ENCODE results near the gene PACRG. TPM values are rescaled to one million over a fixed set of nuclear protein-coding genes. Genes with fewer than 3 reads are reported as not detected.

Gene PACRG
- total and polyA plus RNA-seq, 4 donors, result 0.47 to 3.8 (median 2.4) TPM

GRCh38 chr6:163149279-163149848 lies 421.6 kb downstream of the PACRG start (continued):
- no peak for TF ChIP-seq RAD21 (IDR thresholded peaks at IDR 0.05)
- no peak for TF ChIP-seq JUND (IDR thresholded peaks at IDR 0.05)
- no peak for TF ChIP-seq HNF4G (IDR thresholded peaks at IDR 0.05)
- no peak for TF ChIP-seq RXRA (IDR thresholded peaks at IDR 0.05)

GRCh38 chr6:163151212-163151611 lies 423.4 kb downstream of the PACRG start:
- TF ChIP-seq EGR1 (IDR thresholded peaks at IDR 0.05; ENCODE audit: low read depth in 2 of 2), result no peak
- TF ChIP-seq RXRA (IDR thresholded peaks at IDR 0.05), result no peak
- no peak for TF ChIP-seq FOXA1 (IDR thresholded peaks at IDR 0.05)
- no peak for TF ChIP-seq MAX (IDR thresholded peaks at IDR 0.05)
- TF ChIP-seq NR2F2 (IDR thresholded peaks at IDR 0.05), result no peak
- no peak for TF ChIP-seq ZBTB33 (IDR thresholded peaks at IDR 0.05)
- no peak for TF ChIP-seq ATF3 (IDR thresholded peaks at IDR 0.05)
- no peak for TF ChIP-seq CTCF (IDR thresholded peaks at IDR 0.05; ENCODE audit: low read depth, low read length, missing input control)
- TF ChIP-seq HNF4G (IDR thresholded peaks at IDR 0.05), result no peak
- no peak for TF ChIP-seq REST (IDR thresholded peaks at IDR 0.05)
- TF ChIP-seq JUND (IDR thresholded peaks at IDR 0.05), result no peak
- no peak for TF ChIP-seq RAD21 (IDR thresholded peaks at IDR 0.05)
- no peak for TF ChIP-seq YY1 (IDR thresholded peaks at IDR 0.05)
- no peak for TF ChIP-seq HNF4A (conservative IDR thresholded peaks at IDR 0.05)
- TF ChIP-seq GABPA (IDR thresholded peaks at IDR 0.05 in 1 of 2, conservative IDR thresholded peaks at IDR 0.05 in 1 of 2), result no peak
- TF ChIP-seq FOXA2 (IDR thresholded peaks at IDR 0.05), result no peak
- no peak for DNase-seq (ENCODE audit: low spot score)
- Histone ChIP-seq H3K36me3 (ENCODE audit: control insufficient read depth in 4 of 4, insufficient read depth in 3 of 4, low read depth in 1 of 4, low read length in 3 of 4) (no peaks in the 10 kb centered on the region), H3K4me3 (ENCODE audit: low read depth in 1 of 3, low read length in 3 of 3) (no peak overlapping the region), H3K9ac (ENCODE audit: low read depth in 1 of 2, low read length in 2 of 2) (no peak overlapping the region), H3K9me3 (ENCODE audit: control insufficient read depth in 4 of 4, low read length in 3 of 4) (no peaks in the 10 kb centered on the region), H3K4me1 (ENCODE audit: control insufficient read depth in 4 of 4, insufficient read depth in 4 of 4, low read length in 3 of 4) (no peaks in the 10 kb centered on the region), H3K27ac (ENCODE audit: low read depth in 1 of 2, low read length in 2 of 2) (no peak overlapping the region), H3K27me3 (ENCODE audit: control insufficient read depth in 4 of 4, insufficient read depth in 4 of 4, low read length in 3 of 4) (peaks cover 0 to 3% (median 0%) of the 10 kb centered on the region in 4 donors)
- WGBS, result 67% methylated on average over 6 of the region's 6 CpGs
